Liver (tissue), 9 donors: ENCODE data around the gene BIN1. TPM values are rescaled to one million over a fixed set of nuclear protein-coding genes. Genes with fewer than 3 reads are reported as not detected.
"Not testable (repeated sequence)": the region's sequence is repeated elsewhere in the genome, so short reads cannot be mapped to it uniquely, and the experiment has no call there.

Experiments
- DNase-seq: peaks from one replicate; pipeline ENCODE4 v3.0.0-alpha.2; 2017; ENCODE audit warnings: low spot score
- H3K27ac ChIP-seq, 2 donors: one replicate each; pipeline ENCODE4 v1.7.0; 2013; ENCODE audit warnings: inconsistent platforms in 2 of 2, low read length in 2 of 2, control low read depth in 1 of 2, low read depth in 1 of 2, mild to moderate bottlenecking in 1 of 2
- H3K27me3 ChIP-seq, 4 donors: one replicate each; pipeline versions ENCODE4 v1.6.1 to v1.7.0; 2013; ENCODE audit warnings: low read length in 3 of 4, inconsistent platforms in 1 of 4, mild to moderate bottlenecking in 1 of 4, moderate library complexity in 1 of 4; ENCODE audit not compliant: control insufficient read depth in 4 of 4, insufficient read depth in 4 of 4
- H3K36me3 ChIP-seq, 4 donors: one replicate each; pipeline versions ENCODE4 v1.6.1 to v1.7.0; 2013; ENCODE audit warnings: low read length in 3 of 4, mild to moderate bottlenecking in 3 of 4, low read depth in 1 of 4, moderate library complexity in 1 of 4; ENCODE audit not compliant: control insufficient read depth in 4 of 4, insufficient read depth in 3 of 4
- H3K4me1 ChIP-seq, 4 donors: one replicate each; pipeline versions ENCODE4 v1.6.1 to v1.7.0; 2013; ENCODE audit warnings: low read length in 3 of 4, mild to moderate bottlenecking in 3 of 4, moderate library complexity in 1 of 4; ENCODE audit not compliant: control insufficient read depth in 4 of 4, insufficient read depth in 4 of 4
- H3K4me3 ChIP-seq, 3 donors: one replicate each; pipeline versions ENCODE4 v1.6.1 to v1.7.0; 2013; ENCODE audit warnings: low read length in 3 of 3, control low read depth in 1 of 3, low read depth in 1 of 3, mild to moderate bottlenecking in 1 of 3
- H3K9ac ChIP-seq, 2 donors: one replicate each; pipeline ENCODE4 v1.7.0; 2013; ENCODE audit warnings: low read length in 2 of 2, mild to moderate bottlenecking in 2 of 2, moderate library complexity in 2 of 2, control low read depth in 1 of 2, low read depth in 1 of 2
- H3K9me3 ChIP-seq, 4 donors: one replicate each; pipeline versions ENCODE4 v1.6.1 to v1.7.0; 2013; ENCODE audit warnings: low read length in 3 of 4; ENCODE audit not compliant: control insufficient read depth in 4 of 4
- EGR1 ChIP-seq, 2 donors: IDR thresholded peaks; 2 replicates each; pipeline ENCODE4 v1.6.1; 2016 to 2018; ENCODE audit warnings: antibody characterized with exemption in 2 of 2, low read depth in 2 of 2
- FOXA1 ChIP-seq: IDR thresholded peaks from 2 replicates; pipeline ENCODE4 v1.6.1; 2016; ENCODE audit warnings: antibody characterized with exemption
- FOXA2 ChIP-seq: IDR thresholded peaks from 2 replicates; pipeline ENCODE4 v1.6.1; 2016; ENCODE audit warnings: antibody characterized with exemption
- GABPA ChIP-seq, 2 donors: IDR thresholded peaks in 1 of 2; conservative IDR thresholded peaks in 1 of 2; 2 replicates each; pipeline ENCODE4 v1.6.1; 2016; ENCODE audit warnings: antibody characterized with exemption in 2 of 2, mild to moderate bottlenecking in 1 of 2, moderate library complexity in 1 of 2
- HNF4A ChIP-seq, 2 donors: conservative IDR thresholded peaks; 2 replicates each; pipeline ENCODE4 v1.6.1; 2016; ENCODE audit warnings: antibody characterized with exemption in 2 of 2, mild to moderate bottlenecking in 2 of 2
- JUND ChIP-seq, 2 donors: IDR thresholded peaks; 2 replicates each; pipeline ENCODE4 v1.6.1; 2016; ENCODE audit warnings: antibody characterized with exemption in 2 of 2
- RAD21 ChIP-seq, 2 donors: IDR thresholded peaks; 2 replicates each; pipeline ENCODE4 v1.6.1; 2016; ENCODE audit warnings: antibody characterized with exemption in 2 of 2, mild to moderate bottlenecking in 2 of 2
- RXRA ChIP-seq, 2 donors: IDR thresholded peaks; 2 replicates each; pipeline ENCODE4 v1.6.1; 2017 to 2018; ENCODE audit warnings: antibody characterized with exemption in 2 of 2, mild to moderate bottlenecking in 1 of 2
- SP1 ChIP-seq: IDR thresholded peaks from 2 replicates; pipeline ENCODE4 v1.6.1; 2018; ENCODE audit warnings: antibody characterized with exemption, mild to moderate bottlenecking
- TAF1 ChIP-seq: conservative IDR thresholded peaks from 2 replicates; pipeline ENCODE4 v1.6.1; 2016; ENCODE audit warnings: antibody characterized with exemption, mild to moderate bottlenecking
- YY1 ChIP-seq: IDR thresholded peaks from 2 replicates; pipeline ENCODE4 v1.6.1; 2016; ENCODE audit warnings: antibody characterized with exemption, mild to moderate bottlenecking
- WGBS: extraction: QIAGEN DNeasy Blood & Tissue Kit; methylation state at CpG from one replicate; pipeline ENCODE4 v1.1.7; 2013; 5-methylcytosine and 5-hydroxymethylcytosine counted together
- polyA plus RNA-seq, 2 donors: library from polyadenylated mRNA; stranded (reverse) in 1 of 2; unstranded in 1 of 2; fragments of 200-250 nt in 1 of 2; fragments of >200 nt in 1 of 2; fragmentation: Nextera tagmentation in 1 of 2; extraction: Ambion mirVana in 1 of 2; gene quantifications; one replicate each; pipeline versions ENCODE4 v1.2.1 to v1.2.3, GENCODE V29; 2013 to 2015
- total RNA-seq, 2 donors: library from RNA; depleted of rRNA; stranded (reverse); fragments of >200 nt; gene quantifications; one replicate each; pipeline ENCODE4 v1.2.3, GENCODE V29; 2014
- TF ChIP-seq, protein P1 (sequence below): IDR thresholded peaks from 2 replicates; pipeline ENCODE4 v1.6.1; 2016; ENCODE audit warnings: antibody characterized with exemption
- TF ChIP-seq, protein P2 (sequence below): IDR thresholded peaks from 2 replicates; pipeline ENCODE4 v1.6.1; 2016; ENCODE audit warnings: antibody characterized with exemption
- TF ChIP-seq, protein P3 (sequence below): fragments of 150-350 bp; IDR thresholded peaks from 2 replicates; pipeline ENCODE4 v1.5.1; 2017; ENCODE audit warnings: improper control_type of control experiment, low read depth, low read length; ENCODE audit not compliant: missing input control
- TF ChIP-seq, protein P4 (sequence below): IDR thresholded peaks from 2 replicates; pipeline ENCODE4 v1.6.1; 2016; ENCODE audit warnings: antibody characterized with exemption
- TF ChIP-seq, protein P5 (sequence below): IDR thresholded peaks from 2 replicates; pipeline ENCODE4 v1.6.1; 2016; ENCODE audit warnings: antibody characterized with exemption, mild to moderate bottlenecking
- donor health status: healthy.
- donor health status: healthy.
- donor health status: healthy.
- donor health status: healthy.
- donor health status: healthy.

BIN1 gene
- total and polyA plus RNA-seq, 4 donors: 13.3 to 21.5 (median 15.0) TPM

DNA sequence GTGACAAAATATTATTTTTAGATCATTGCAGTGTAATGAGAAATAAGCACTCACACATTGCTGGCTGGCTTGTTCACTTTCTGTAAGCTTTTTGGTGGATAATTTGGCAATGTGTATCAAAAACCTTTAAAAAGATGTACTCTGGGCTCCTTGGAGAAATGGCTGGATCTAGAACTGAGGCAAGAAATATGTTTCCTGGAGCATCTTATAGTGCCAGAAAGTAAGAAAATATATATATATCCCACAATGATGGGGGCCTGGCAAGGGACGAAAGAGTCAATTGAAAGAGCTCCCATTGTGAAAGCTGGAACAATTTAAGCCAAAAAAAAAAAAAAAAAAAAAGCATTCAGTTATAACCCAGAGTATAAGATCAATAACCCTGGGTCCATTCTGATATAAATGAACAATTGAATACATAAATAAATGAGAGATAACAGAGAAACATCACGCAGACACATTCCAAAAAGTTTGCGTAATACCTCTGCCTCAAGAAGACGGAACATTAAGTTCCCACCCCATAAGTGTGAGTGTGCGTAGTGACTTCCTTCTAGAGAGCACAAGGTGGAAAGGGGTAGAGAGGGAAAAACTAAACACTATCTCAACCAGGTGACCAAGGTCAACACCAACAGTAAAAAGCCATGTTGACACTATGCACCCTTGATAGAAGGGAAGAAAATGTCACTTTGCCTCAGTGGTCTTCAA lies 77.5 kb downstream of the BIN1 start:
- Histone ChIP-seq H3K27ac (no peak overlapping the region), H3K4me3 (no peak overlapping the region), H3K27me3 (peaks cover 0 to 2% (median 0%) of the 10 kb centered on the region in 4 donors), H3K9ac (no peak overlapping the region), H3K9me3 (no peaks in the 10 kb centered on the region), H3K4me1 (peaks cover 1 to 13% (median 11%) of the 10 kb centered on the region in 4 donors), H3K36me3 (no peaks in the 10 kb centered on the region)
- no peak for TF ChIP-seq FOXA2
- TF ChIP-seq, protein P1, sequence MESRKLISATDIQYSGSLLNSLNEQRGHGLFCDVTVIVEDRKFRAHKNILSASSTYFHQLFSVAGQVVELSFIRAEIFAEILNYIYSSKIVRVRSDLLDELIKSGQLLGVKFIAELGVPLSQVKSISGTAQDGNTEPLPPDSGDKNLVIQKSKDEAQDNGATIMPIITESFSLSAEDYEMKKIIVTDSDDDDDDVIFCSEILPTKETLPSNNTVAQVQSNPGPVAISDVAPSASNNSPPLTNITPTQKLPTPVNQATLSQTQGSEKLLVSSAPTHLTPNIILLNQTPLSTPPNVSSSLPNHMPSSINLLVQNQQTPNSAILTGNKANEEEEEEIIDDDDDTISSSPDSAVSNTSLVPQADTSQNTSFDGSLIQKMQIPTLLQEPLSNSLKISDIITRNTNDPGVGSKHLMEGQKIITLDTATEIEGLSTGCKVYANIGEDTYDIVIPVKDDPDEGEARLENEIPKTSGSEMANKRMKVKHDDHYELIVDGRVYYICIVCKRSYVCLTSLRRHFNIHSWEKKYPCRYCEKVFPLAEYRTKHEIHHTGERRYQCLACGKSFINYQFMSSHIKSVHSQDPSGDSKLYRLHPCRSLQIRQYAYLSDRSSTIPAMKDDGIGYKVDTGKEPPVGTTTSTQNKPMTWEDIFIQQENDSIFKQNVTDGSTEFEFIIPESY: no peak
- no peak for TF ChIP-seq GABPA (IDR thresholded peaks at IDR 0.05 in 1 of 2, conservative IDR thresholded peaks at IDR 0.05 in 1 of 2)
- TF ChIP-seq, protein P2, sequence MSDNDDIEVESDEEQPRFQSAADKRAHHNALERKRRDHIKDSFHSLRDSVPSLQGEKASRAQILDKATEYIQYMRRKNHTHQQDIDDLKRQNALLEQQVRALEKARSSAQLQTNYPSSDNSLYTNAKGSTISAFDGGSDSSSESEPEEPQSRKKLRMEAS: no peak
- TF ChIP-seq RAD21 (IDR thresholded peaks at IDR 0.05): no peak
- no peak for TF ChIP-seq TAF1
- TF ChIP-seq SP1: no peak
- no peak for TF ChIP-seq FOXA1
- no peak for TF ChIP-seq HNF4A (conservative IDR thresholded peaks at IDR 0.05)
- no peak for TF ChIP-seq JUND (IDR thresholded peaks at IDR 0.05)
- no peak for TF ChIP-seq YY1
- TF ChIP-seq EGR1 (IDR thresholded peaks at IDR 0.05; ENCODE audit: low read depth in 2 of 2): no peak
- 87% methylated on average over 5 of the region's 5 CpGs for WGBS
- no peak for DNase-seq

DNA sequence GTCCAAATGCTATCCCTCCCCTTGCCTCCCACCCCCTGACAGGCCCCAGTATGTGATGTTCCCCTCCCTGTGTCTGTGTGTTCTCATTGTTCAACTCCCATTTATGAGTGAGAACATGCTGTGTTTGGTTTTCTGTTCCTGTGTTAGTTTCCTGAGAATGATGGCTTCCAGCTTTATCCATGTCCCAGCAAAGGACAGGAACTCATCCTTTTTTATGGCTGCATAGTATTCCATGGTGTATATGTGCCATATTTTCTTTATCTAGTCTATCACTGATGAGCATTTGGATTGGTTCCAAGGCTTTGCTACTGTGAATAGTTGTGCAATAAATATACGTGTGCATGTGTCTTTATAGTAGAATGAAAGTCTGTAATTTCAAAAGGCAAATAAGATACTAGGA lies 78.2 kb downstream of the BIN1 start:
- H3K27me3 ChIP-seq, H3K27ac ChIP-seq, H3K4me3 ChIP-seq, DNase-seq, H3K9me3 ChIP-seq, H3K36me3 ChIP-seq, H3K9ac ChIP-seq: not testable (repeated sequence)
- WGBS: 52% methylated on average over 1 of the region's 1 CpG
- peaks cover 0 to 13% (median 10%) of the 10 kb centered on the region in 4 donors for H3K4me1 ChIP-seq

DNA sequence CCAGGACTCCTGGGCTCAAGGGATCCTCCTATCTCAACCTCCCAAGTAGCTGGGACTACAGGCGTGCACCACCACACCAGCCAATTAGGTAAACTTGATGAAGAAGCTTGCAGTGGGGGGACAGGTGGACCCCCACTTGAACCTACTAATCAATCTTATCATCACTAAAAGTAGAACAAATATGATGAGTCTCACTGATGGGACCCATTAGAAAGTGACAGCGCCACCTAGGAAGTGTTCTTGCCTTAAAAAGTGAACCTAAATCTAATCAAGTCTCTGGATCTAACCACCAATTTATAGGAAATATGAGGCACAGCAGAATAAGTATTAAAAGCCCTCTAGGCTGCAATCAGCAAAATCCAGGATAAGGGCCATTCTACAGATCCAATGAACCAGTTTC lies 79.2 kb downstream of the BIN1 start:
- 94% methylated on average over 2 of the region's 2 CpGs for WGBS
- H3K36me3 ChIP-seq: no peaks in the 10 kb centered on the region
- H3K27ac ChIP-seq: no peak overlapping the region
- H3K4me1 ChIP-seq: peaks cover 0 to 13% (median 10%) of the 10 kb centered on the region in 4 donors
- peaks cover 0 to 3% (median under 1%) of the 10 kb centered on the region in 4 donors for H3K9me3 ChIP-seq
- DNase-seq: no peak
- H3K9ac ChIP-seq: no peak overlapping the region
- no peak overlapping the region for H3K4me3 ChIP-seq
- H3K27me3 ChIP-seq: peaks cover 0 to 2% (median 0%) of the 10 kb centered on the region in 4 donors
- TF ChIP-seq TAF1 (no peak), RAD21 (IDR thresholded peaks at IDR 0.05) (no peak), JUND (IDR thresholded peaks at IDR 0.05) (no peak), RXRA (IDR thresholded peaks at IDR 0.05) (no peak), FOXA1 (no peak)
- TF ChIP-seq, protein P3, sequence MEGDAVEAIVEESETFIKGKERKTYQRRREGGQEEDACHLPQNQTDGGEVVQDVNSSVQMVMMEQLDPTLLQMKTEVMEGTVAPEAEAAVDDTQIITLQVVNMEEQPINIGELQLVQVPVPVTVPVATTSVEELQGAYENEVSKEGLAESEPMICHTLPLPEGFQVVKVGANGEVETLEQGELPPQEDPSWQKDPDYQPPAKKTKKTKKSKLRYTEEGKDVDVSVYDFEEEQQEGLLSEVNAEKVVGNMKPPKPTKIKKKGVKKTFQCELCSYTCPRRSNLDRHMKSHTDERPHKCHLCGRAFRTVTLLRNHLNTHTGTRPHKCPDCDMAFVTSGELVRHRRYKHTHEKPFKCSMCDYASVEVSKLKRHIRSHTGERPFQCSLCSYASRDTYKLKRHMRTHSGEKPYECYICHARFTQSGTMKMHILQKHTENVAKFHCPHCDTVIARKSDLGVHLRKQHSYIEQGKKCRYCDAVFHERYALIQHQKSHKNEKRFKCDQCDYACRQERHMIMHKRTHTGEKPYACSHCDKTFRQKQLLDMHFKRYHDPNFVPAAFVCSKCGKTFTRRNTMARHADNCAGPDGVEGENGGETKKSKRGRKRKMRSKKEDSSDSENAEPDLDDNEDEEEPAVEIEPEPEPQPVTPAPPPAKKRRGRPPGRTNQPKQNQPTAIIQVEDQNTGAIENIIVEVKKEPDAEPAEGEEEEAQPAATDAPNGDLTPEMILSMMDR: no peak
- TF ChIP-seq, protein P1: no peak
- TF ChIP-seq, protein P4, sequence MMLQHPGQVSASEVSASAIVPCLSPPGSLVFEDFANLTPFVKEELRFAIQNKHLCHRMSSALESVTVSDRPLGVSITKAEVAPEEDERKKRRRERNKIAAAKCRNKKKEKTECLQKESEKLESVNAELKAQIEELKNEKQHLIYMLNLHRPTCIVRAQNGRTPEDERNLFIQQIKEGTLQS: no peak
- TF ChIP-seq, protein P2: no peak
- TF ChIP-seq, protein P5, sequence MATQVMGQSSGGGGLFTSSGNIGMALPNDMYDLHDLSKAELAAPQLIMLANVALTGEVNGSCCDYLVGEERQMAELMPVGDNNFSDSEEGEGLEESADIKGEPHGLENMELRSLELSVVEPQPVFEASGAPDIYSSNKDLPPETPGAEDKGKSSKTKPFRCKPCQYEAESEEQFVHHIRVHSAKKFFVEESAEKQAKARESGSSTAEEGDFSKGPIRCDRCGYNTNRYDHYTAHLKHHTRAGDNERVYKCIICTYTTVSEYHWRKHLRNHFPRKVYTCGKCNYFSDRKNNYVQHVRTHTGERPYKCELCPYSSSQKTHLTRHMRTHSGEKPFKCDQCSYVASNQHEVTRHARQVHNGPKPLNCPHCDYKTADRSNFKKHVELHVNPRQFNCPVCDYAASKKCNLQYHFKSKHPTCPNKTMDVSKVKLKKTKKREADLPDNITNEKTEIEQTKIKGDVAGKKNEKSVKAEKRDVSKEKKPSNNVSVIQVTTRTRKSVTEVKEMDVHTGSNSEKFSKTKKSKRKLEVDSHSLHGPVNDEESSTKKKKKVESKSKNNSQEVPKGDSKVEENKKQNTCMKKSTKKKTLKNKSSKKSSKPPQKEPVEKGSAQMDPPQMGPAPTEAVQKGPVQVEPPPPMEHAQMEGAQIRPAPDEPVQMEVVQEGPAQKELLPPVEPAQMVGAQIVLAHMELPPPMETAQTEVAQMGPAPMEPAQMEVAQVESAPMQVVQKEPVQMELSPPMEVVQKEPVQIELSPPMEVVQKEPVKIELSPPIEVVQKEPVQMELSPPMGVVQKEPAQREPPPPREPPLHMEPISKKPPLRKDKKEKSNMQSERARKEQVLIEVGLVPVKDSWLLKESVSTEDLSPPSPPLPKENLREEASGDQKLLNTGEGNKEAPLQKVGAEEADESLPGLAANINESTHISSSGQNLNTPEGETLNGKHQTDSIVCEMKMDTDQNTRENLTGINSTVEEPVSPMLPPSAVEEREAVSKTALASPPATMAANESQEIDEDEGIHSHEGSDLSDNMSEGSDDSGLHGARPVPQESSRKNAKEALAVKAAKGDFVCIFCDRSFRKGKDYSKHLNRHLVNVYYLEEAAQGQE: no peak
